Measurements from ENCODE around the gene SEMA6A. TPM values are rescaled to one million over a fixed set of nuclear protein-coding genes. Genes with fewer than 3 reads are reported as not detected.

Gene SEMA6A
- total and polyA plus RNA-seq, 2 experiments from 2014 or later, result 233 to 400 TPM

DNA sequence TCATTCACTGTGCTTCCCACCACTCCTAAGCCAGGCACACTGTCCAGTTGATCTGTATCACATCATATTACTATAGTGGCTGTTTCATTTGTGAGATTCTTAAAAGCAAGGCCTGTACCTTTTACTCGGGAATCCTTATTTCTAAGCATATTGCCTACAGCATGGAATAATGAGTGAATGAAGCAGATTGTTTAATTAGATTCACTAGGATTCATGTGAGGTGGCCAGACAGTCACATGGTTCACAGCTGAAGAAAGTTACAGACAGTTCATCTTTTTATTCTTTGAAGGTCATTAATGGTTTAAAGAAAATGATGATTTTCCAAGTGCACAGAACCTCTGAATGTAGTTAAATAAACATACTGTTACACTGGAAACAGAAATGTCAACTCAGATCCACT, 24.3 kb upstream of the SEMA6A start:
- no peak overlapping the region for H3K4me2 ChIP-seq
- ATAC-seq (no peak), DNase-seq (ENCODE audit: low spot score) (no peak)
- no peak overlapping the region for H3K4me3 Mint-ChIP-seq
- H3K27ac Mint-ChIP-seq, result no peak overlapping the region
- TF ChIP-seq, protein P1, sequence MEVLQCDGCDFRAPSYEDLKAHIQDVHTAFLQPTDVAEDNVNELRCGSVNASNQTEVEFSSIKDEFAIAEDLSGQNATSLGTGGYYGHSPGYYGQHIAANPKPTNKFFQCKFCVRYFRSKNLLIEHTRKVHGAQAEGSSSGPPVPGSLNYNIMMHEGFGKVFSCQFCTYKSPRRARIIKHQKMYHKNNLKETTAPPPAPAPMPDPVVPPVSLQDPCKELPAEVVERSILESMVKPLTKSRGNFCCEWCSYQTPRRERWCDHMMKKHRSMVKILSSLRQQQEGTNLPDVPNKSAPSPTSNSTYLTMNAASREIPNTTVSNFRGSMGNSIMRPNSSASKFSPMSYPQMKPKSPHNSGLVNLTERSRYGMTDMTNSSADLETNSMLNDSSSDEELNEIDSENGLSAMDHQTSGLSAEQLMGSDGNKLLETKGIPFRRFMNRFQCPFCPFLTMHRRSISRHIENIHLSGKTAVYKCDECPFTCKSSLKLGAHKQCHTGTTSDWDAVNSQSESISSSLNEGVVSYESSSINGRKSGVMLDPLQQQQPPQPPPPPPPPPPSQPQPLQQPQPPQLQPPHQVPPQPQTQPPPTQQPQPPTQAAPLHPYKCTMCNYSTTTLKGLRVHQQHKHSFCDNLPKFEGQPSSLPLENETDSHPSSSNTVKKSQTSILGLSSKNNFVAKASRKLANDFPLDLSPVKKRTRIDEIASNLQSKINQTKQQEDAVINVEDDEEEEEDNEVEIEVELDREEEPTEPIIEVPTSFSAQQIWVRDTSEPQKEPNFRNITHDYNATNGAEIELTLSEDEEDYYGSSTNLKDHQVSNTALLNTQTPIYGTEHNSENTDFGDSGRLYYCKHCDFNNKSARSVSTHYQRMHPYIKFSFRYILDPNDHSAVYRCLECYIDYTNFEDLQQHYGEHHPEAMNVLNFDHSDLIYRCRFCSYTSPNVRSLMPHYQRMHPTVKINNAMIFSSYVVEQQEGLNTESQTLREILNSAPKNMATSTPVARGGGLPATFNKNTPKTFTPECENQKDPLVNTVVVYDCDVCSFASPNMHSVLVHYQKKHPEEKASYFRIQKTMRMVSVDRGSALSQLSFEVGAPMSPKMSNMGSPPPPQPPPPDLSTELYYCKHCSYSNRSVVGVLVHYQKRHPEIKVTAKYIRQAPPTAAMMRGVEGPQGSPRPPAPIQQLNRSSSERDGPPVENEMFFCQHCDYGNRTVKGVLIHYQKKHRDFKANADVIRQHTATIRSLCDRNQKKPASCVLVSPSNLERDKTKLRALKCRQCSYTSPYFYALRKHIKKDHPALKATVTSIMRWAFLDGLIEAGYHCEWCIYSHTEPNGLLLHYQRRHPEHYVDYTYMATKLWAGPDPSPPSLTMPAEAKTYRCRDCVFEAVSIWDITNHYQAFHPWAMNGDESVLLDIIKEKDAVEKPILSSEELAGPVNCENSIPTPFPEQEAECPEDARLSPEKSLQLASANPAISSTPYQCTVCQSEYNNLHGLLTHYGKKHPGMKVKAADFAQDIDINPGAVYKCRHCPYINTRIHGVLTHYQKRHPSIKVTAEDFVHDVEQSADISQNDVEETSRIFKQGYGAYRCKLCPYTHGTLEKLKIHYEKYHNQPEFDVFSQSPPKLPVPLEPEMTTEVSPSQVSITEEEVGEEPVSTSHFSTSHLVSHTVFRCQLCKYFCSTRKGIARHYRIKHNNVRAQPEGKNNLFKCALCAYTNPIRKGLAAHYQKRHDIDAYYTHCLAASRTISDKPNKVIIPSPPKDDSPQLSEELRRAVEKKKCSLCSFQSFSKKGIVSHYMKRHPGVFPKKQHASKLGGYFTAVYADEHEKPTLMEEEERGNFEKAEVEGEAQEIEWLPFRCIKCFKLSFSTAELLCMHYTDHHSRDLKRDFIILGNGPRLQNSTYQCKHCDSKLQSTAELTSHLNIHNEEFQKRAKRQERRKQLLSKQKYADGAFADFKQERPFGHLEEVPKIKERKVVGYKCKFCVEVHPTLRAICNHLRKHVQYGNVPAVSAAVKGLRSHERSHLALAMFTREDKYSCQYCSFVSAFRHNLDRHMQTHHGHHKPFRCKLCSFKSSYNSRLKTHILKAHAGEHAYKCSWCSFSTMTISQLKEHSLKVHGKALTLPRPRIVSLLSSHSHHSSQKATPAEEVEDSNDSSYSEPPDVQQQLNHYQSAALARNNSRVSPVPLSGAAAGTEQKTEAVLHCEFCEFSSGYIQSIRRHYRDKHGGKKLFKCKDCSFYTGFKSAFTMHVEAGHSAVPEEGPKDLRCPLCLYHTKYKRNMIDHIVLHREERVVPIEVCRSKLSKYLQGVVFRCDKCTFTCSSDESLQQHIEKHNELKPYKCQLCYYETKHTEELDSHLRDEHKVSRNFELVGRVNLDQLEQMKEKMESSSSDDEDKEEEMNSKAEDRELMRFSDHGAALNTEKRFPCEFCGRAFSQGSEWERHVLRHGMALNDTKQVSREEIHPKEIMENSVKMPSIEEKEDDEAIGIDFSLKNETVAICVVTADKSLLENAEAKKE (CRISPR knock-in tag; IDR thresholded peaks at IDR 0.05), result no peak
- TF ChIP-seq, protein P2, sequence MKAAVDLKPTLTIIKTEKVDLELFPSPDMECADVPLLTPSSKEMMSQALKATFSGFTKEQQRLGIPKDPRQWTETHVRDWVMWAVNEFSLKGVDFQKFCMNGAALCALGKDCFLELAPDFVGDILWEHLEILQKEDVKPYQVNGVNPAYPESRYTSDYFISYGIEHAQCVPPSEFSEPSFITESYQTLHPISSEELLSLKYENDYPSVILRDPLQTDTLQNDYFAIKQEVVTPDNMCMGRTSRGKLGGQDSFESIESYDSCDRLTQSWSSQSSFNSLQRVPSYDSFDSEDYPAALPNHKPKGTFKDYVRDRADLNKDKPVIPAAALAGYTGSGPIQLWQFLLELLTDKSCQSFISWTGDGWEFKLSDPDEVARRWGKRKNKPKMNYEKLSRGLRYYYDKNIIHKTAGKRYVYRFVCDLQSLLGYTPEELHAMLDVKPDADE (IDR thresholded peaks at IDR 0.05), result no peak
- TF ChIP-seq ZNF114 (CRISPR knock-in tag; IDR thresholded peaks at IDR 0.05), result no peak
- no peak for TF ChIP-seq CREB1 (CRISPR knock-in tag; IDR thresholded peaks at IDR 0.05; ENCODE audit: low read depth)
- no peak for TF ChIP-seq JUNB (IDR thresholded peaks at IDR 0.05; ENCODE audit: unreplicated experiment)
- TF ChIP-seq EZH2 (IDR thresholded peaks at IDR 0.05; ENCODE audit: low read depth, unreplicated experiment), result no peak
- no peak for TF ChIP-seq POLR2AphosphoS5 (IDR thresholded peaks at IDR 0.05; ENCODE audit: low read depth)
- TF ChIP-seq ZNF331 (CRISPR knock-in tag; IDR thresholded peaks at IDR 0.05; ENCODE audit: low read depth), result no peak
- TF ChIP-seq, protein P3, sequence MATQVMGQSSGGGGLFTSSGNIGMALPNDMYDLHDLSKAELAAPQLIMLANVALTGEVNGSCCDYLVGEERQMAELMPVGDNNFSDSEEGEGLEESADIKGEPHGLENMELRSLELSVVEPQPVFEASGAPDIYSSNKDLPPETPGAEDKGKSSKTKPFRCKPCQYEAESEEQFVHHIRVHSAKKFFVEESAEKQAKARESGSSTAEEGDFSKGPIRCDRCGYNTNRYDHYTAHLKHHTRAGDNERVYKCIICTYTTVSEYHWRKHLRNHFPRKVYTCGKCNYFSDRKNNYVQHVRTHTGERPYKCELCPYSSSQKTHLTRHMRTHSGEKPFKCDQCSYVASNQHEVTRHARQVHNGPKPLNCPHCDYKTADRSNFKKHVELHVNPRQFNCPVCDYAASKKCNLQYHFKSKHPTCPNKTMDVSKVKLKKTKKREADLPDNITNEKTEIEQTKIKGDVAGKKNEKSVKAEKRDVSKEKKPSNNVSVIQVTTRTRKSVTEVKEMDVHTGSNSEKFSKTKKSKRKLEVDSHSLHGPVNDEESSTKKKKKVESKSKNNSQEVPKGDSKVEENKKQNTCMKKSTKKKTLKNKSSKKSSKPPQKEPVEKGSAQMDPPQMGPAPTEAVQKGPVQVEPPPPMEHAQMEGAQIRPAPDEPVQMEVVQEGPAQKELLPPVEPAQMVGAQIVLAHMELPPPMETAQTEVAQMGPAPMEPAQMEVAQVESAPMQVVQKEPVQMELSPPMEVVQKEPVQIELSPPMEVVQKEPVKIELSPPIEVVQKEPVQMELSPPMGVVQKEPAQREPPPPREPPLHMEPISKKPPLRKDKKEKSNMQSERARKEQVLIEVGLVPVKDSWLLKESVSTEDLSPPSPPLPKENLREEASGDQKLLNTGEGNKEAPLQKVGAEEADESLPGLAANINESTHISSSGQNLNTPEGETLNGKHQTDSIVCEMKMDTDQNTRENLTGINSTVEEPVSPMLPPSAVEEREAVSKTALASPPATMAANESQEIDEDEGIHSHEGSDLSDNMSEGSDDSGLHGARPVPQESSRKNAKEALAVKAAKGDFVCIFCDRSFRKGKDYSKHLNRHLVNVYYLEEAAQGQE (IDR thresholded peaks at IDR 0.05; ENCODE audit: unreplicated experiment), result no peak
- no peak for TF ChIP-seq EZH2phosphoT487 (IDR thresholded peaks at IDR 0.05; ENCODE audit: unreplicated experiment)
- no peak for TF ChIP-seq NANOG (IDR thresholded peaks at IDR 0.05; ENCODE audit: borderline replicate concordance)
- TF ChIP-seq, protein P4, sequence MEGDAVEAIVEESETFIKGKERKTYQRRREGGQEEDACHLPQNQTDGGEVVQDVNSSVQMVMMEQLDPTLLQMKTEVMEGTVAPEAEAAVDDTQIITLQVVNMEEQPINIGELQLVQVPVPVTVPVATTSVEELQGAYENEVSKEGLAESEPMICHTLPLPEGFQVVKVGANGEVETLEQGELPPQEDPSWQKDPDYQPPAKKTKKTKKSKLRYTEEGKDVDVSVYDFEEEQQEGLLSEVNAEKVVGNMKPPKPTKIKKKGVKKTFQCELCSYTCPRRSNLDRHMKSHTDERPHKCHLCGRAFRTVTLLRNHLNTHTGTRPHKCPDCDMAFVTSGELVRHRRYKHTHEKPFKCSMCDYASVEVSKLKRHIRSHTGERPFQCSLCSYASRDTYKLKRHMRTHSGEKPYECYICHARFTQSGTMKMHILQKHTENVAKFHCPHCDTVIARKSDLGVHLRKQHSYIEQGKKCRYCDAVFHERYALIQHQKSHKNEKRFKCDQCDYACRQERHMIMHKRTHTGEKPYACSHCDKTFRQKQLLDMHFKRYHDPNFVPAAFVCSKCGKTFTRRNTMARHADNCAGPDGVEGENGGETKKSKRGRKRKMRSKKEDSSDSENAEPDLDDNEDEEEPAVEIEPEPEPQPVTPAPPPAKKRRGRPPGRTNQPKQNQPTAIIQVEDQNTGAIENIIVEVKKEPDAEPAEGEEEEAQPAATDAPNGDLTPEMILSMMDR (conservative IDR thresholded peaks at IDR 0.05; ENCODE audit: low read depth in 2 of 2), result no peak
- H3K4me3 ChIP-seq, result no peak overlapping the region
- H3K36me3 Mint-ChIP-seq (ENCODE audit: low read depth), result no peaks in the 10 kb centered on the region
- H4K20me1 ChIP-seq (replicated peaks; ENCODE audit: insufficient read depth), result no peaks in the 10 kb centered on the region
- H2AFZ ChIP-seq, result no peak overlapping the region
- H3K27ac ChIP-seq (ENCODE audit: low read depth), result no peak overlapping the region
- H3K9me3 Mint-ChIP-seq, result no peaks in the 10 kb centered on the region
- no peaks in the 10 kb centered on the region for H3K79me2 ChIP-seq (replicated peaks; ENCODE audit: insufficient read depth)
- H3K36me3 ChIP-seq (ENCODE audit: insufficient read depth), result no peaks in the 10 kb centered on the region
- peaks cover 8% of the 10 kb centered on the region for H3K4me1 Mint-ChIP-seq
- H3K27me3 ChIP-seq (ENCODE audit: insufficient read depth), result no peaks in the 10 kb centered on the region
- peaks cover 24% of the 10 kb centered on the region for H3K9me2 ChIP-seq (ENCODE audit: insufficient read depth)
- no peaks in the 10 kb centered on the region for H3K27me3 Mint-ChIP-seq (ENCODE audit: insufficient read depth, low read depth, poor library complexity)
- 0 out of 2 replicates have a peak, but pooled peaks cover 5% of the 10 kb centered on the region for H3F3A ChIP-seq (replicated peaks; ENCODE audit: low read depth)
- H3K4me1 ChIP-seq (ENCODE audit: insufficient read depth), result no peaks in the 10 kb centered on the region

All from GM23338 (cell line).